CD14-positive monocyte (primary cell): ENCODE measurements around the gene TRDN. TPM values are rescaled to one million over a fixed set of nuclear protein-coding genes. Genes with fewer than 3 reads are reported as not detected.

ENCODE experiments used
- DNase-seq, 3 donors: peaks; one replicate each; pipeline ENCODE4 v3.0.0-alpha.2; 2011 to 2022
- H2AFZ ChIP-seq: 2 replicates; pipeline ENCODE4 v1.6.0; 2012; ENCODE audit warnings: mild to moderate bottlenecking, low read depth, low read length, inconsistent platforms; ENCODE audit not compliant: insufficient read depth, poor library complexity, severe bottlenecking
- H3K27ac ChIP-seq, 2 donors: 1 replicate in 1 of 2; 2 replicates in 1 of 2; pipeline ENCODE4 v1.5.1; 2012 to 2013; ENCODE audit warnings: low read length in 2 of 2, control low read depth in 1 of 2, inconsistent platforms in 1 of 2, low read depth in 1 of 2, mild to moderate bottlenecking in 1 of 2
- H3K27me3 ChIP-seq, 2 donors: one replicate each; pipeline versions ENCODE4 v1.6.0 to v1.6.1; 2011 to 2013; ENCODE audit warnings: low read length in 2 of 2; ENCODE audit not compliant: control insufficient read depth in 2 of 2, insufficient read depth in 2 of 2
- H3K36me3 ChIP-seq, 2 donors: replicated peaks in 1 of 2; 1 replicate in 1 of 2; 2 replicates in 1 of 2; pipeline versions ENCODE4 v1.5.1 to v1.6.1; 2012 to 2013; ENCODE audit warnings: low read length in 2 of 2, control low read depth in 1 of 2, inconsistent platforms in 1 of 2, mild to moderate bottlenecking in 1 of 2; ENCODE audit not compliant: insufficient read depth in 2 of 2, control insufficient read depth in 1 of 2
- H3K4me1 ChIP-seq, 2 donors: 1 replicate in 1 of 2; 2 replicates in 1 of 2; pipeline versions ENCODE4 v1.5.1 to v1.6.1; 2012 to 2013; ENCODE audit warnings: low read length in 2 of 2, control low read depth in 1 of 2, inconsistent platforms in 1 of 2, mild to moderate bottlenecking in 1 of 2, moderate library complexity in 1 of 2; ENCODE audit not compliant: insufficient read depth in 2 of 2, control insufficient read depth in 1 of 2
- H3K4me2 ChIP-seq: replicated peaks from 2 replicates; pipeline ENCODE3; 2012; ENCODE audit warnings: low read length, moderate library complexity, mild to moderate bottlenecking; ENCODE audit not compliant: poor library complexity, severe bottlenecking; ENCODE audit errors: extremely low read depth
- H3K4me3 ChIP-seq, 3 experiments: fragments of 200-600 bp in 1 of 3; sonication (generic) in 1 of 3; replicated peaks in 1 of 3; 1 replicate in 2 of 3; 2 replicates in 1 of 3; pipeline ENCODE4 v1.5.1; 2011 to 2013; ENCODE audit warnings: low read length in 3 of 3, mild to moderate bottlenecking in 3 of 3, control low read depth in 2 of 3, low read depth in 2 of 3, inconsistent platforms in 1 of 3, moderate library complexity in 1 of 3
- H3K79me2 ChIP-seq: 2 replicates; pipeline ENCODE4 v1.6.0; 2012; ENCODE audit warnings: mild to moderate bottlenecking, control low read depth, inconsistent platforms, low read length, moderate library complexity; ENCODE audit not compliant: insufficient read depth
- H3K9ac ChIP-seq: 2 replicates; pipeline ENCODE4 v1.6.0; 2017; ENCODE audit warnings: low read length, mild to moderate bottlenecking; ENCODE audit not compliant: insufficient read depth, poor library complexity, severe bottlenecking
- H3K9me3 ChIP-seq, 2 donors: replicated peaks in 1 of 2; 1 replicate in 1 of 2; 2 replicates in 1 of 2; pipeline versions ENCODE4 v1.5.1 to v1.6.1; 2012 to 2013; ENCODE audit warnings: low read length in 2 of 2, control low read depth in 1 of 2; ENCODE audit not compliant: control insufficient read depth in 1 of 2, insufficient read depth in 1 of 2
- H4K20me1 ChIP-seq: 2 replicates; pipeline ENCODE4 v1.6.0; 2012; ENCODE audit warnings: mild to moderate bottlenecking, low read length, control low read depth, moderate library complexity; ENCODE audit not compliant: insufficient read depth
- H3K27ac Mint-ChIP-seq, 7 donors: one replicate each; pipeline ENCODE4 v1.8.0; 2020; ENCODE audit warnings: mild to moderate bottlenecking in 7 of 7, mixed read lengths in 7 of 7, moderate library complexity in 6 of 7, inconsistent platforms in 2 of 7
- H3K27me3 Mint-ChIP-seq, 3 donors: one replicate each; pipeline ENCODE4 v1.8.0; 2021 to 2022; ENCODE audit warnings: low read depth in 3 of 3, mild to moderate bottlenecking in 3 of 3, mixed read lengths in 3 of 3, moderate library complexity in 3 of 3, inconsistent platforms in 1 of 3
- H3K36me3 Mint-ChIP-seq, 2 donors: one replicate each; pipeline ENCODE4 v1.8.0; 2020; ENCODE audit warnings: mixed read lengths in 2 of 2, inconsistent platforms in 1 of 2, mild to moderate bottlenecking in 1 of 2
- H3K4me1 Mint-ChIP-seq: one replicate; pipeline ENCODE4 v1.8.0; 2020; ENCODE audit warnings: mild to moderate bottlenecking, mixed read lengths
- H3K4me3 Mint-ChIP-seq, 2 donors: one replicate each; pipeline ENCODE4 v1.8.0; 2020; ENCODE audit warnings: mild to moderate bottlenecking in 2 of 2, mixed read lengths in 2 of 2, moderate library complexity in 1 of 2
- H3K9me3 Mint-ChIP-seq, 7 donors: one replicate each; pipeline ENCODE4 v1.8.0; 2020 to 2022; ENCODE audit warnings: mixed read lengths in 7 of 7, mild to moderate bottlenecking in 6 of 7, moderate library complexity in 6 of 7, inconsistent platforms in 2 of 7
- CTCF ChIP-seq: fragments of 200-600 bp; IDR thresholded peaks from one replicate; pipeline ENCODE4 v1.8.0; 2022; ENCODE audit warnings: antibody characterized with exemption, mild to moderate bottlenecking
- WGBS: methylation state at CpG from one replicate; pipeline ENCODE4 v1.1.5; 2013; ENCODE audit warnings: missing lambda C conversion rate; ENCODE audit not compliant: insufficient coverage; 5-methylcytosine and 5-hydroxymethylcytosine counted together
- intact Hi-C, 2 donors: fragments of 100-400 bp; cut with micrococcal nuclease; formaldehyde crosslinking; loops; one replicate each; pipeline versions ENCODE4 v1.15.0 to v1.15.1; 2023
- polyA plus RNA-seq, 3 donors: library from polyadenylated mRNA; depleted of rRNA in 1 of 3; unstranded in 2 of 3; stranded (reverse) in 1 of 3; fragments of 300-500 nt in 2 of 3; fragments of >200 nt in 1 of 3; fragmentation: Illumina TruSeq in 2 of 3; gene quantifications; 1 replicate in 2 of 3; 2 replicates in 1 of 3; pipeline ENCODE4 v1.2.3, GENCODE V29; 2012 to 2021

The TRDN gene
- polyA plus RNA-seq, 3 donors: not detected

- Histone ChIP-seq H3K4me3 (no peak overlapping the region), H3K9ac (no peak overlapping the region), H3K4me2 (no peak overlapping the region), H3K27me3 (no peaks in the 10 kb centered on the region), H3K79me2 (no peaks in the 10 kb centered on the region), H3K27ac (no peak overlapping the region), H3K36me3 (no peaks in the 10 kb centered on the region), H2AFZ (no peak overlapping the region), H4K20me1 (no peaks in the 10 kb centered on the region), H3K4me1 (no peaks in the 10 kb centered on the region), H3K9me3 (no peaks in the 10 kb centered on the region)
- Mint-ChIP-seq H3K27me3 (peaks cover 0 to 1% (median 0%) of the 10 kb centered on the region in 3 donors), H3K4me3 (no peak overlapping the region), H3K27ac (no peak overlapping the region), H3K4me1 (no peaks in the 10 kb centered on the region), H3K36me3 (no peaks in the 10 kb centered on the region), H3K9me3 (peaks cover 0 to 11% (median 5%) of the 10 kb centered on the region in 7 donors)
- intact Hi-C loops: no loop called here
- TF ChIP-seq CTCF: no peak
- no peak for DNase-seq
These were observed 56.4 kb downstream of the TRDN start for GRCh38 chr6:123580331-123580730.

- peaks cover 0 to 2% (median 0%) of the 10 kb centered on the region in 7 donors for H3K9me3 Mint-ChIP-seq
- intact Hi-C loops: no loop called here
- 100% methylated on average over 1 of the region's 1 CpG for whole genome bisulfite sequencing
These were observed 61.6 kb downstream of the TRDN start for GRCh38 chr6:123575188-123575587.

More at GRCh38 chr6:123575188-123575587, 61.6 kb downstream of the TRDN start:
- TF ChIP-seq CTCF: no peak
- no peaks in the 10 kb centered on the region for H3K4me1 Mint-ChIP-seq
- no peaks in the 10 kb centered on the region for H3K27me3 ChIP-seq
- no peaks in the 10 kb centered on the region for H3K36me3 ChIP-seq
- no peaks in the 10 kb centered on the region for H4K20me1 ChIP-seq
- H2AFZ ChIP-seq: no peak overlapping the region
- no peak for DNase-seq
- peaks cover 0 to 1% (median 0%) of the 10 kb centered on the region in 3 donors for H3K27me3 Mint-ChIP-seq
- no peak overlapping the region for H3K4me3 ChIP-seq
- H3K9ac ChIP-seq: no peak overlapping the region
- no peaks in the 10 kb centered on the region for H3K79me2 ChIP-seq
- no peaks in the 10 kb centered on the region for H3K9me3 ChIP-seq
- no peaks in the 10 kb centered on the region for H3K4me1 ChIP-seq
- no peak overlapping the region for H3K27ac ChIP-seq
- H3K36me3 Mint-ChIP-seq: no peaks in the 10 kb centered on the region
- no peak overlapping the region for H3K4me3 Mint-ChIP-seq
- no peak overlapping the region for H3K27ac Mint-ChIP-seq
- no peak overlapping the region for H3K4me2 ChIP-seq
